ELR (cell line): ENCODE data around the gene AMIGO1.

Source experiments
- DNase-seq: peaks from one replicate; pipeline ENCODE4 v3.0.0-alpha.2; 2015; ENCODE audit warnings: low read depth

AMIGO1 gene, protein sequence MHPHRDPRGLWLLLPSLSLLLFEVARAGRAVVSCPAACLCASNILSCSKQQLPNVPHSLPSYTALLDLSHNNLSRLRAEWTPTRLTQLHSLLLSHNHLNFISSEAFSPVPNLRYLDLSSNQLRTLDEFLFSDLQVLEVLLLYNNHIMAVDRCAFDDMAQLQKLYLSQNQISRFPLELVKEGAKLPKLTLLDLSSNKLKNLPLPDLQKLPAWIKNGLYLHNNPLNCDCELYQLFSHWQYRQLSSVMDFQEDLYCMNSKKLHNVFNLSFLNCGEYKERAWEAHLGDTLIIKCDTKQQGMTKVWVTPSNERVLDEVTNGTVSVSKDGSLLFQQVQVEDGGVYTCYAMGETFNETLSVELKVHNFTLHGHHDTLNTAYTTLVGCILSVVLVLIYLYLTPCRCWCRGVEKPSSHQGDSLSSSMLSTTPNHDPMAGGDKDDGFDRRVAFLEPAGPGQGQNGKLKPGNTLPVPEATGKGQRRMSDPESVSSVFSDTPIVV

DNA sequence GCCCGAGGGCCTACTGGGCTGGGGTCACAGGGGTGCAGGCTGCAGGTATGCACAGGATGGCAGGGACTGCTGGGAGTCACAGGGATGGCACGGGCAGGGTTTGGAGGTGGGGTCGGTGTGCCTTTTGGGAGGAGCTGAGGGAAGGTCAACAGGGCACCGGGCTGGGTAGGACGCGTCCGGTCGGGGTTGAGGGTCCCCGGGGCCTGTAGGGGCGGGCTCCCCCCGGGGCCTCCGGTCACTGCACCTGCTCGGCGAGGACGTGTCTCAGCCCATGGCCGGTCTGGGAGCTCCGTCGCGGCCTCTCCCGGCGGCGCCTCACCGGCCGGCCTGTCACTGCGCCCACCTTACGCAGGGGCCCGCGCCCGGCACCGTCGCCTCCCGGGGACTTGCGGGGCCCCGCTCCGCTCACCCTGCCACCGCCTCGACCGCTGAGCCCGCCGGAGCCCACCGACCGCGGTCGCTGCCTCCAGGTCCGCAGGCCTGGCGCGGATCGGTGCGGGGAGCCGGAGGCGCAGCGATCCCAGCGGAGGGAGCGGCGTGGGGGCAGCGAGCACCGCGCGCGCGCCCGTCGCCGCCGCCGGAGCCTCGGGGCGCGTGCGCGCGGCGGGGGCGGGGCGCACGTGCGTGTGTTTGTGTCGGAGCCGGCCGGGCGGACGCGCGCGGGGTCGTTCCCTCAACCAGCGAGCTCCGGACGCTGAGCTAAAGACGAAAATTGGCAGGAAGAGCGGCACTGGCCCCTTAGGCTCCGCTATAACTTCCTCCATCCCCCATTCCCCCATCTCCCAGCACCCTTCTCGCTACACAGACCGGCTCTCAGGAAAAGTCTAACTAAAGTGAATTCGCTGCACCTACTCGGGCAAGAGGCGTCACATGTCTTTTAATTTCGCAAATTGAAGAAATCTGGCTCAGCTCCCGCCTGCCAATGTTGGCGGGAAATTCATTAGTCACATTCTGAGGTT, at the start of gene AMIGO1:
TSS of gene AMIGO1 (minus strand) at position 552 of the 959 bp plus-strand sequence. CDS start 815 bp downstream, outside the sequence.
- peak; percentile 73 for DNase-seq

GRCh38 chr1:109557520-109557919, 48.0 kb upstream of the AMIGO1 start:
- no peak for DNase-seq

DNA sequence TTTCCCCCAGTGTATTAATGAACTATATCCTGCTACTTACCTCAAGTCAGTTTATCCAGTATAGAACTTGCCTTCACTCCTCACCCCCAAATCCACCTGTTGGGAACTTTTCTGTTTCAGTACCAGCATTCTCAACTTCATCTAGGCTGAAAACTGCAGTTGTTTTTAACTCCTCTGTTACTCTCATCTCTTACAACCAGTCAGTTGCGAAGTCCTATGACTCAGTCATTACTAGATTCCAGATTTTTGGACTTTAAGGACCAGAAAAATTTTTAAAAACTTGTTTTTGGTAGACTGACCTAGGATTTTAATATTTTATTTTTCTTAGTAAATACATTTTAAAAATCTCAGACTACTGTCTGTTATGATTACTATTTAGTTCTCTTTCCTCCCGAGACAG, 47.0 kb upstream of the AMIGO1 start:
- peak; percentile 33 for DNase-seq

GRCh38 chr1:109548321-109549267, 39.1 kb upstream of the AMIGO1 start, which contains the start of gene GNAI3:
TSS of gene GNAI3 (plus strand) at chr1:109548615. CDS start at chr1:109548721, 106 bp downstream.
- peak; percentile 96 for DNase-seq

DNA sequence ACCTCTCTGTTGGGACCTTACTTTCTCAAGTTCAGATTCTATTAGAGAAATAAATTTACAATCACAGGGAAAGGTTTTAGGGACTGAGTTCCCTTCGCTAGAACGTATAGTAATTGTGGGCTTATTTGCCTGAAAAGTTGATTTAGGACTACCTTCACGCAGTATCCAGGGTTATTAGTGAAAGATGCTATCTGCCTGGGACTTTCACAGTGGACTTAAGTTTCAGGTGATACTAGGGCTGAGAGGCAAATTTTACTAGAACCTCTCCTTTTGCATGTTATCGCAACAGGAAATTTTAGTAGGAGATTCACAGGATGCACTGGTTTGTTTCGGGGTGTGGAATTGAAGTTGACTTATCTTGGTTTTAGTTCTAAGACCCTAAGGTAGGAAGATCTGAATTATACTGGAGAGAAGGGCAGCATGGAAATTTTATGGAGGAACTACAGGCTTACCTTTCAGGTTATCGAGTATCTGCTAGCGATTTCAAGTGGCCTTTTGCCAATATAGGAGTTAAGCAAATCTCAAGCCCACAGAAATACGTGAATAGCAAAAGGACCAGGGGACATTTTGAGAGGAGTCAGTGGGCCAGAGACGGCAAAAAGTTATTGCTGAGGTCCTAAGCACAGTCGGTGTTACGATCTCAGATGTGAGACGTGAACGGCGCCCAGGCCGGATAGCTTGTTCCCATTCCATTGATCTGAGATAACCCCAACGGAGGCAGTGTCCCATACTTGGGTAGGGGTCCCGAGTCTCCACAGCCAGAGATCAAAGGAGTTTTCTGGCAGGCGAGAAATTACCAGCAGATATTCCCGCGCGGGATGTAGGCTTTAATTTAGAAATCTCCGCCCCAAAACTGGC, 38.2 kb upstream of the AMIGO1 start:
- peak; percentile 44 for DNase-seq

GRCh38 chr1:109546311-109547109, 37.0 kb upstream of the AMIGO1 start:
- peak; percentile 93 for DNase-seq

DNA sequence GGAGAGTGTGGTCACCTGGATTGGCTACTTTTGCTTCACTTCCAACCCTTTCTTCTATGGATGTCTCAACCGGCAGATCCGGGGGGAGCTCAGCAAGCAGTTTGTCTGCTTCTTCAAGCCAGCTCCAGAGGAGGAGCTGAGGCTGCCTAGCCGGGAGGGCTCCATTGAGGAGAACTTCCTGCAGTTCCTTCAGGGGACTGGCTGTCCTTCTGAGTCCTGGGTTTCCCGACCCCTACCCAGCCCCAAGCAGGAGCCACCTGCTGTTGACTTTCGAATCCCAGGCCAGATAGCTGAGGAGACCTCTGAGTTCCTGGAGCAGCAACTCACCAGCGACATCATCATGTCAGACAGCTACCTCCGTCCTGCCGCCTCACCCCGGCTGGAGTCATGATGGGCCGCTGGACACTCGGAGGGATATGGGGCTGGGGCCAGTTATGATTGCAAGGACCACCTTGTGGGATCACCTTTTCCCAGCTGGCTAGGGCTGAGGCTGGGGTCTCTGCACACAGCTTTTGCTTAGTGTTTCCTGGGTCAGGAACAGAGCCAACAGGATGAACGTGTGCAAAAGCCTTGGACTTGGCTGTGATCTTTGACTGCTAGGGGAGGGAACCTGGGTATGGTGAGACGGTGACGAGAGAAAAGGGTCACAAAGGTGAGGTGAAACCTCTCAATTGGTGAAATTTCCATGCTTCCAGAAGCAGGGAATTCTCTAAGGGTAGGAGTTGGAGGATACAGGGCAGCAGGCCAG, 34.6 kb upstream of the AMIGO1 start:
- no peak for DNase-seq

DNA sequence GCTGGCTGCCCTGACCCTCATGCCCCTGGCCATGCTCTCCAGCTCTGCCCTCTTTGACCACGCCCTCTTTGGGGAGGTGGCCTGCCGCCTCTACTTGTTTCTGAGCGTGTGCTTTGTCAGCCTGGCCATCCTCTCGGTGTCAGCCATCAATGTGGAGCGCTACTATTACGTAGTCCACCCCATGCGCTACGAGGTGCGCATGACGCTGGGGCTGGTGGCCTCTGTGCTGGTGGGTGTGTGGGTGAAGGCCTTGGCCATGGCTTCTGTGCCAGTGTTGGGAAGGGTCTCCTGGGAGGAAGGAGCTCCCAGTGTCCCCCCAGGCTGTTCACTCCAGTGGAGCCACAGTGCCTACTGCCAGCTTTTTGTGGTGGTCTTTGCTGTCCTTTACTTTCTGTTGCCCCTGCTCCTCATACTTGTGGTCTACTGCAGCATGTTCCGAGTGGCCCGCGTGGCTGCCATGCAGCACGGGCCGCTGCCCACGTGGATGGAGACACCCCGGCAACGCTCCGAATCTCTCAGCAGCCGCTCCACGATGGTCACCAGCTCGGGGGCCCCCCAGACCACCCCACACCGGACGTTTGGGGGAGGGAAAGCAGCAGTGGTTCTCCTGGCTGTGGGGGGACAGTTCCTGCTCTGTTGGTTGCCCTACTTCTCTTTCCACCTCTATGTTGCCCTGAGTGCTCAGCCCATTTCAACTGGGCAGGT, 33.9 kb upstream of the AMIGO1 start:
- DNase-seq = no peak

DNA sequence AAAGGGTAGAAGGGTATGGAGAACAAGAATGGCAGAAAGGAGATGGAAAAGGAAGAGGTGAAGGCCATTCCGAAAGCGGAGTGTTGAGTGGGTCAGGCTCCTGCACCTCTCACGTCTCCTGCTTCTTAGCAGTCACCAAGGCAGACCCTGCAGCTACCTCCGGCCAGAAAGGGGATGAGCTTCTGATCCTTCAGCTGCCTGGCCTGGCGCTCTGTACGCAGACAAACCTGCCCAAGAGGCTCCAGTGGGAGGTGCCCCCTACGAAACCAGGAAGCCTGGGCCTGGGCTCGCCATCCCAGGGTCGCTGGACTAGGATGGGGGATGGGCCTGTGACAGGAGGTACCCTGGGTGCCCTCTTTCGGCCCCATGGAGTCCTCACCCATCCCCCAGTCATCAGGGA, 33.1 kb upstream of the AMIGO1 start:
- no peak for DNase-seq

- no peak for DNase-seq
Observed at GRCh38 chr1:109541102-109541501, 31.6 kb upstream of the AMIGO1 start.

DNA sequence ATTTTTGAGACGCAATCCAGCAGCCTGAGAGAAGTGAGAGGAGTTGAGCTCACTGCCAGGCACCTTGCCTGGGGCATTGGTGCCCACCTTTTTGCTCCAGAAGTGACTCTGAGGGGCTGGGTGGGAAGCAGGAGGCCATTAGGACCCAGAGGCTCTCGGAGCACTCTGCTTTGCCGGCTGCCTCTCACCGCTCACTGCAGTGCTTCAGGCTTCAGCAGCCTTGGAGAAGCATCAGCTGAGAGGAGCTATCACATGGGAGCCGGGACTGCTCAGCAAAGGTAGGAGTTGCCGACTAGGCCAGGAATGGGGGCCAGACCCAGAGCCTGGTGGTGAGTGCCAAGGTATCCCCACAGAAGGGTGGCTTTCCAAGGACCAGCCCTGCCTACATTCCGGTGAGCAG, 30.1 kb upstream of the AMIGO1 start, which contains the start of gene GPR61:
TSS of gene GPR61 (plus strand) at position 197 of the 400 bp plus-strand sequence. CDS start 3,151 bp downstream, outside the sequence.
- DNase-seq = no peak

GRCh38 chr1:109538827-109539555, 29.5 kb upstream of the AMIGO1 start:
- no peak for DNase-seq

- no peak for DNase-seq
Observed at GRCh38 chr1:109537450-109538178, 28.1 kb upstream of the AMIGO1 start.

GRCh38 chr1:109535971-109536491, 26.5 kb upstream of the AMIGO1 start:
- DNase-seq = no peak

DNA sequence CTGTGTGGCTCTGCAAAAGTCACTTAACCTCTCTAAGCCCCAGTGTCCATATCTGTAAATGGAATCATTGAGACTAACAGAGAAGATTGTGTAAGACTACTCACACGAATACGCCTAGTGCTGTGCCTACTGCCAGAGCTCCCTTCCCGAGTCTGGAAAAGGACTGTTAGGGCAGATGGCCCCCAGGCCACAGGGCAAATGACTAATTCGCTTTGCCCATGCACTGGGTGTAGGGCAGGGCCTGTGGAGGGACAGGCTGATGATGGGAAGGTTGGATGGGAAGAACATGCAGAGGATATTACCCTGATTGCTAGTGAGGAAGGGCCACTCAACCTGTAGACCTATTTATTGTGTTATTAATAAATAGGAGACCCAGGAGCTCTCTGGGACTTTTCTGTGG, 26.0 kb upstream of the AMIGO1 start:
- DNase-seq = no peak

DNA sequence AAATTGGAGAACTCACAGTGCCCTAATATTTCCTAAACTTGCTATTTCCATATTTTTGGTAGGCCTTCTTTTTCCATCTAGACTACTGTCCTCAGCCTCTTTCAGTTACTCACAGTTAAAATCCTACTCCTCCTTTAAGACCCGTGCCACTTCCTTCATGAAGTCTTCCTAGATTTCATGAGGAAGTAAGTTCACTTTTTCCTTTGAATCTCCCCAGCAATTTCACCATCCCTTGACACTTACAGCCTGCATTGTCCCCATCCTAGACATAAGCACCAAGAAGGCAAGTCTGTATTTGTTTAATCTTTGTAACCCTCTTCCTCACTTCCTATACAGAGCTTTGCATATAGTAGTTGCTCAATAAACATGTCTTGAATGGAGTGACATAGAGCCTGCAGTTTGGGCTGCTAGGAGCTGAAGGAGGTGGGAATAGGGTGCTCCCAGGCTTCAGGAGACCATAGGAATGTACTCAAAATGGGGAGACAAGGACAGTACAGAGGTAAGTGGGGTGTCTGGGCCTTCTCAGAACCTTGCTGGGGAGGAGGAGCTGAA, 24.9 kb upstream of the AMIGO1 start:
- DNase-seq = no peak
